Muscle layer of colon (tissue), 2 donors: Measurements from ENCODE around the gene PHF21B.

ENCODE experiments used
- H3K27ac ChIP-seq: one replicate; pipeline ENCODE4 v1.7.0; 2013; ENCODE audit warnings: low read depth, mild to moderate bottlenecking, low read length, moderate library complexity
- H3K27me3 ChIP-seq, 2 donors: one replicate each; pipeline ENCODE4 v1.7.0; 2013; ENCODE audit warnings: low read length in 2 of 2, mild to moderate bottlenecking in 2 of 2; ENCODE audit not compliant: insufficient read depth in 2 of 2, control insufficient read depth in 1 of 2
- H3K36me3 ChIP-seq: one replicate; pipeline ENCODE4 v1.7.0; 2013; ENCODE audit warnings: mild to moderate bottlenecking, low read length; ENCODE audit not compliant: insufficient read depth
- H3K4me1 ChIP-seq: one replicate; pipeline ENCODE4 v1.7.0; 2013; ENCODE audit warnings: mild to moderate bottlenecking, low read length; ENCODE audit not compliant: insufficient read depth
- H3K4me3 ChIP-seq, 2 donors: one replicate each; pipeline ENCODE4 v1.7.0; 2013; ENCODE audit warnings: low read length in 2 of 2, low read depth in 1 of 2, mild to moderate bottlenecking in 1 of 2, moderate library complexity in 1 of 2
- H3K9ac ChIP-seq: one replicate; pipeline ENCODE4 v1.7.0; 2013; ENCODE audit warnings: low read length
- H3K9me3 ChIP-seq: one replicate; pipeline ENCODE4 v1.7.0; 2013; ENCODE audit warnings: mild to moderate bottlenecking, low read length
- donor health status: abdominal sarcoma.
- donor health status: Adenocarcinoma of cecum.

PHF21B gene

GRCh38 chr22:44954149-44954548, 55.7 kb downstream of the PHF21B start:
- Histone ChIP-seq H3K9me3 (no peaks in the 10 kb centered on the region), H3K36me3 (no peaks in the 10 kb centered on the region), H3K9ac (no peak overlapping the region), H3K4me1 (no peaks in the 10 kb centered on the region), H3K4me3 (no peak overlapping the region), H3K27me3 (no peaks in the 10 kb centered on the region), H3K27ac (no peak overlapping the region)

- no peak overlapping the region for H3K27ac ChIP-seq
Observed at GRCh38 chr22:44952863-44953746, 56.7 kb downstream of the PHF21B start.

GRCh38 chr22:44951510-44951816, 58.3 kb downstream of the PHF21B start:
- Histone ChIP-seq H3K27me3 (no peaks in the 10 kb centered on the region), H3K36me3 (no peaks in the 10 kb centered on the region), H3K27ac (no peak overlapping the region), H3K9ac (no peak overlapping the region), H3K4me1 (no peaks in the 10 kb centered on the region), H3K4me3 (no peak overlapping the region), H3K9me3 (no peaks in the 10 kb centered on the region)

More at GRCh38 chr22:44952863-44953746, 56.7 kb downstream of the PHF21B start:
- H3K36me3 ChIP-seq, result no peaks in the 10 kb centered on the region
- no peaks in the 10 kb centered on the region for H3K27me3 ChIP-seq
- H3K4me1 ChIP-seq, result no peaks in the 10 kb centered on the region
- no peak overlapping the region for H3K9ac ChIP-seq
- no peaks in the 10 kb centered on the region for H3K9me3 ChIP-seq
- H3K4me3 ChIP-seq, result no peak overlapping the region

GRCh38 chr22:44950806-44951509, 58.8 kb downstream of the PHF21B start:
- Histone ChIP-seq H3K4me3 (no peak overlapping the region), H3K9me3 (no peaks in the 10 kb centered on the region), H3K27me3 (no peaks in the 10 kb centered on the region), H3K27ac (no peak overlapping the region), H3K4me1 (no peaks in the 10 kb centered on the region), H3K36me3 (no peaks in the 10 kb centered on the region), H3K9ac (no peak overlapping the region)

- no peaks in the 10 kb centered on the region for H3K9me3 ChIP-seq
- H3K36me3 ChIP-seq, result no peaks in the 10 kb centered on the region
- no peak overlapping the region for H3K9ac ChIP-seq
- no peaks in the 10 kb centered on the region for H3K4me1 ChIP-seq
- H3K27ac ChIP-seq, result no peak overlapping the region
- no peaks in the 10 kb centered on the region for H3K27me3 ChIP-seq
- H3K4me3 ChIP-seq, result no peak overlapping the region
Observed at GRCh38 chr22:44947846-44948245, 62.0 kb downstream of the PHF21B start.

GRCh38 chr22:44947049-44947448, 62.8 kb downstream of the PHF21B start:
- Histone ChIP-seq H3K27ac (no peak overlapping the region), H3K9me3 (no peaks in the 10 kb centered on the region), H3K27me3 (no peaks in the 10 kb centered on the region), H3K4me1 (no peaks in the 10 kb centered on the region), H3K36me3 (no peaks in the 10 kb centered on the region), H3K9ac (no peak overlapping the region), H3K4me3 (no peak overlapping the region)

- Histone ChIP-seq H3K27me3 (no peaks in the 10 kb centered on the region), H3K36me3 (no peaks in the 10 kb centered on the region), H3K9ac (no peak overlapping the region), H3K4me1 (no peaks in the 10 kb centered on the region), H3K27ac (no peak overlapping the region), H3K4me3 (no peak overlapping the region), H3K9me3 (no peaks in the 10 kb centered on the region)
Observed at GRCh38 chr22:44944883-44945601, 64.8 kb downstream of the PHF21B start.

- Histone ChIP-seq H3K36me3 (no peaks in the 10 kb centered on the region), H3K27me3 (peaks cover 0 to 4% of the 10 kb centered on the region in 2 donors), H3K4me1 (no peaks in the 10 kb centered on the region), H3K27ac (no peak overlapping the region), H3K9ac (no peak overlapping the region), H3K9me3 (no peaks in the 10 kb centered on the region), H3K4me3 (no peak overlapping the region)
Observed at GRCh38 chr22:44943701-44944324, 66.0 kb downstream of the PHF21B start.

- Histone ChIP-seq H3K4me3 (no peak overlapping the region), H3K27ac (no peak overlapping the region), H3K4me1 (no peaks in the 10 kb centered on the region), H3K9me3 (no peaks in the 10 kb centered on the region), H3K27me3 (peaks cover 0 to 4% of the 10 kb centered on the region in 2 donors), H3K36me3 (no peaks in the 10 kb centered on the region), H3K9ac (no peak overlapping the region)
Observed at GRCh38 chr22:44942979-44943700, 66.7 kb downstream of the PHF21B start.

GRCh38 chr22:44942056-44942455, 67.7 kb downstream of the PHF21B start:
- no peaks in the 10 kb centered on the region for H3K9me3 ChIP-seq
- H3K9ac ChIP-seq, result no peak overlapping the region
- no peak overlapping the region for H3K4me3 ChIP-seq
- H3K27me3 ChIP-seq, result peaks cover 0 to 4% of the 10 kb centered on the region in 2 donors
- H3K4me1 ChIP-seq, result no peaks in the 10 kb centered on the region
- H3K27ac ChIP-seq, result no peak overlapping the region
- H3K36me3 ChIP-seq, result no peaks in the 10 kb centered on the region
